ENCODE data around the gene POU4F1.
"Not testable (repeated sequence)": the region's sequence is repeated elsewhere in the genome, so short reads cannot be mapped to it uniquely, and the experiment has no call there.

Gene POU4F1

DNA sequence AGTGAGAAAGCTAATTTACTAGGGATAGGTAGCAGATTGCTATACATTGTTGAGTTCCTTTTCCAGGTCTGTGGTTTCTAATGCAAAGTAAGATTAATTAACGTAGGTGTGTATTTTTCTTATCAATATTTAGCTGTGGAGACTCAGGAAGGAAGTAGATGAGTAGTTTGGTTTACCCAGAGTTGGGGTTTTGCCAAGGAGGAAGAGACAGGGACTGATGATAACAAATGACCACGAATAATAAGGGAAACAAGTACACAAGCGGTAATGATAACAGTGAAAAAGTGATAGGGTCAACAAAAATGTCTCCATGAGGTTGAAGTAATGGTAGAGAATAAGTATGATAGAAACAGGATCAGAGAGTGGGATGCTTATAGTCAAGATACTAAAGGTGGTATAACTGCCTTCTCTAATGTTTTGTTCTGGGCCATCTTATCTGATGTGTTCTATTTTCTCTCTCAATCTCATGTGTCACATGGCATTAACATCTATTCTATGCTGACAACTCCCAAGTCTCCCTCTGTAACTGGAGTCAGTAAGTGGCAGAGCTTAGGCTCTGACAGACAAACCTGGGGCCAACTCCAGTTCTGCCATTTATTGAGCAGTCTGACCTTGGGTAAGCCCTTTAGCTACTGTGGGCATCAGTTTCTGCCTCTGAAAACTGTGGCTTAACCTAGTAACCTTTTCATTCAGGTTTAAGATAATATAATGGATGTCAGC lies 46.8 kb upstream of the POU4F1 start:
- no peaks in the 10 kb centered on the region for H3K27me3 ChIP-seq (ENCODE audit: control insufficient read depth, low read length)
- peaks cover 14% of the 10 kb centered on the region for H3K4me1 ChIP-seq (ENCODE audit: control insufficient read depth, low read length)
- no peak overlapping the region for H3K4me2 ChIP-seq (ENCODE audit: low read length)
- no peaks in the 10 kb centered on the region; the same call in 1 of the 2 replicates for H3F3A ChIP-seq (ENCODE audit: control insufficient read depth, insufficient read depth)
- peaks cover 100% of the 10 kb centered on the region for H3K79me2 ChIP-seq (ENCODE audit: control insufficient read depth, low read length)
- TF ChIP-seq, protein P1, sequence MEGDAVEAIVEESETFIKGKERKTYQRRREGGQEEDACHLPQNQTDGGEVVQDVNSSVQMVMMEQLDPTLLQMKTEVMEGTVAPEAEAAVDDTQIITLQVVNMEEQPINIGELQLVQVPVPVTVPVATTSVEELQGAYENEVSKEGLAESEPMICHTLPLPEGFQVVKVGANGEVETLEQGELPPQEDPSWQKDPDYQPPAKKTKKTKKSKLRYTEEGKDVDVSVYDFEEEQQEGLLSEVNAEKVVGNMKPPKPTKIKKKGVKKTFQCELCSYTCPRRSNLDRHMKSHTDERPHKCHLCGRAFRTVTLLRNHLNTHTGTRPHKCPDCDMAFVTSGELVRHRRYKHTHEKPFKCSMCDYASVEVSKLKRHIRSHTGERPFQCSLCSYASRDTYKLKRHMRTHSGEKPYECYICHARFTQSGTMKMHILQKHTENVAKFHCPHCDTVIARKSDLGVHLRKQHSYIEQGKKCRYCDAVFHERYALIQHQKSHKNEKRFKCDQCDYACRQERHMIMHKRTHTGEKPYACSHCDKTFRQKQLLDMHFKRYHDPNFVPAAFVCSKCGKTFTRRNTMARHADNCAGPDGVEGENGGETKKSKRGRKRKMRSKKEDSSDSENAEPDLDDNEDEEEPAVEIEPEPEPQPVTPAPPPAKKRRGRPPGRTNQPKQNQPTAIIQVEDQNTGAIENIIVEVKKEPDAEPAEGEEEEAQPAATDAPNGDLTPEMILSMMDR (IDR thresholded peaks at IDR 0.05; ENCODE audit: low read depth, low read length, poor library complexity, severe bottlenecking): no peak
- TF ChIP-seq EZH2phosphoT487 (IDR thresholded peaks at IDR 0.05; ENCODE audit: borderline replicate concordance, low read length): no peak
- no peak overlapping the region for H3K4me3 ChIP-seq (ENCODE audit: low read length)
- peaks cover 42% of the 10 kb centered on the region for H4K20me1 ChIP-seq (ENCODE audit: control insufficient read depth, insufficient read depth, low read depth, low read length)
- no peaks in the 10 kb centered on the region for H3K9me3 ChIP-seq (ENCODE audit: control insufficient read depth, insufficient read depth, low read length)
- H3K27ac ChIP-seq (ENCODE audit: low read depth, low read length): no peak overlapping the region
- peaks cover 28% of the 10 kb centered on the region for H3K36me3 ChIP-seq (ENCODE audit: control insufficient read depth, low read length)
- H3K9me2 ChIP-seq (replicated peaks; ENCODE audit: control insufficient read depth, low read length): no peaks in the 10 kb centered on the region

DNA sequence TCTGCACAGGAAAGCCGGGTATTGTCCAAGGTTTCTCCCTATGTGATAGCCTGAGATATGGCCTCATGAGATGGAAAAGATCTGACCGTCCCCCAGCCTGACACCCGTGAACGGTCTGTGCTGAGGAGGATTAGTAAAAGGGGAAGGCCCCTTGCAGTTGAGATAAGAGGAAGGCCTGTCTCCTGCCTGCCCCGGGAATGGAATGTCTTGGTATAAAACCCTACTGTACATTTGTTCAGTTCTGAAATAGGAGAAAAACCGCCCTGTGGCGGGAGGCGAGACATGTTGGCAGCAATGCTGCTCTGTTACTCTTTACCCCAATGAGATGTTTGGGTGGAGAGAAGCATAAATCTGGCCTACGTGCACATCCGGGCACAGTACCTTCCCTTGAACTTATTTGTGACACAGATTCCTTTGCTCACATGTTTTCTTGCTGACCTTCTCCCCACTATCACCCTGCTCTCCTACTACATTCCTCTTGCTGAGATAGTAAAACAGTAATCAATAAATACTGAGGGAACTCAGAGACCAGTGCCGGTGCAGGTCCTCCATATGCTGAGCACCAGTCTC lies 43.8 kb upstream of the POU4F1 start:
- not testable (repeated sequence) for H3K27me3 ChIP-seq (ENCODE audit: control insufficient read depth, low read length); H3K9me3 ChIP-seq (ENCODE audit: control insufficient read depth, insufficient read depth, low read length); H3F3A ChIP-seq (ENCODE audit: control insufficient read depth, insufficient read depth); H3K4me2 ChIP-seq (ENCODE audit: low read length); H3K4me3 ChIP-seq (ENCODE audit: low read length); H3K27ac ChIP-seq (ENCODE audit: low read depth, low read length); H3K9me2 ChIP-seq (replicated peaks; ENCODE audit: control insufficient read depth, low read length)
- Histone ChIP-seq H3K79me2 (ENCODE audit: control insufficient read depth, low read length) (peaks cover 96% of the 10 kb centered on the region), H3K4me1 (ENCODE audit: control insufficient read depth, low read length) (peaks cover 11% of the 10 kb centered on the region), H4K20me1 (ENCODE audit: control insufficient read depth, insufficient read depth, low read depth, low read length) (peaks cover 37% of the 10 kb centered on the region), H3K36me3 (ENCODE audit: control insufficient read depth, low read length) (peaks cover 40% of the 10 kb centered on the region)

DNA sequence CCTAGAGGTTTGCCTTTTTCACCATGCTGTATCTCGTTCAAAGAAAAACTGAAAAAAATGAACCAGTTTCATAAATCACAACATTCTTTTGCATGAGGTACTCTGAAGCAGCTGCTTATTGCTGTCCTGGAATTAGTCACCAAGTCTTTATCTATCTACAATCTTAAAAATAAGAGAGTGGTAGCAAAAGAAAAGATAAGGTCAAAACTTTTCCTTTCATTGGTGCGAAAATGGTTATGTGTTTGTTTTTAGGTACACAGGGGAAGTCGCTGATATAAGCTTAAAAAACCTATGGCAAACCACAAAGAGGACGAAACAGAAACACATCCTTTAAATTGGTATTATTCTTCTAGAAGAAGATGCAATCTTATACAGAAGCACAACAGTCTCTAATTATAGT lies 34.9 kb upstream of the POU4F1 start:
- no peaks in the 10 kb centered on the region for H3K9me3 ChIP-seq (ENCODE audit: control insufficient read depth, insufficient read depth, low read length)
- no peaks in the 10 kb centered on the region for H4K20me1 ChIP-seq (ENCODE audit: control insufficient read depth, insufficient read depth, low read depth, low read length)
- no peak overlapping the region for H3K4me2 ChIP-seq (ENCODE audit: low read length)
- peaks cover 13% of the 10 kb centered on the region for H3K4me1 ChIP-seq (ENCODE audit: control insufficient read depth, low read length)
- H3K27ac ChIP-seq (ENCODE audit: low read depth, low read length): no peak overlapping the region
- H3K36me3 ChIP-seq (ENCODE audit: control insufficient read depth, low read length): peaks cover 84% of the 10 kb centered on the region
- no peak for TF ChIP-seq EZH2phosphoT487 (IDR thresholded peaks at IDR 0.05; ENCODE audit: borderline replicate concordance, low read length)
- TF ChIP-seq, protein P1 (IDR thresholded peaks at IDR 0.05; ENCODE audit: low read depth, low read length, poor library complexity, severe bottlenecking): no peak
- peaks cover 14% of the 10 kb centered on the region for H3K79me2 ChIP-seq (ENCODE audit: control insufficient read depth, low read length)
- H3F3A ChIP-seq (ENCODE audit: control insufficient read depth, insufficient read depth): no peaks in the 10 kb centered on the region
- no peak overlapping the region for H3K4me3 ChIP-seq (ENCODE audit: low read length)
- H3K9me2 ChIP-seq (replicated peaks; ENCODE audit: control insufficient read depth, low read length): no peaks in the 10 kb centered on the region
- no peaks in the 10 kb centered on the region for H3K27me3 ChIP-seq (ENCODE audit: control insufficient read depth, low read length)

DNA sequence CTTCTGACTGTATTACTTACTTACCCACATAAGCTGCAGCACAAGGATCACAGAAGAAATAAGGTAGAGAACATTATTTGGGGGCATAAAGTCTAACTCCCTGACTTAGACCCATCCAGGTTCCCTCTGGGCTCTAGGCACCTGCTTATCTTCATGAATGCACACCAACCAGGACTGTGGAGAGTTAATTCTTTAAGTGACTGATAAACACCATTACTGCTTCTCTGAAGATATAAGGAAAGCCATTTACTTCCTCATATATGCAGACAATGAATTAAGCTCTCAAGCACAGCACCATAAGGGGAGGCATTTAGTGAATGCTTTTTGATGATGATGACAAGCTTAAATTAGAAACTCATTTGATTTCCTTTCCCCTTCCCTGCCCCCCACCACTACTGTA lies 33.1 kb upstream of the POU4F1 start:
- no peaks in the 10 kb centered on the region for H4K20me1 ChIP-seq (ENCODE audit: control insufficient read depth, insufficient read depth, low read depth, low read length)
- peaks cover 13% of the 10 kb centered on the region for H3K4me1 ChIP-seq (ENCODE audit: control insufficient read depth, low read length)

More for the DNA sequence above, 33.1 kb upstream of the POU4F1 start:
- H3K79me2 ChIP-seq (ENCODE audit: control insufficient read depth, low read length): peaks cover 3% of the 10 kb centered on the region
- no peaks in the 10 kb centered on the region for H3K9me2 ChIP-seq (replicated peaks; ENCODE audit: control insufficient read depth, low read length)
- no peaks in the 10 kb centered on the region for H3F3A ChIP-seq (ENCODE audit: control insufficient read depth, insufficient read depth)
- H3K4me3 ChIP-seq (ENCODE audit: low read length): no peak overlapping the region
- TF ChIP-seq EZH2phosphoT487 (IDR thresholded peaks at IDR 0.05; ENCODE audit: borderline replicate concordance, low read length): no peak
- TF ChIP-seq, protein P1 (IDR thresholded peaks at IDR 0.05; ENCODE audit: low read depth, low read length, poor library complexity, severe bottlenecking): no peak
- H3K4me2 ChIP-seq (ENCODE audit: low read length): no peak overlapping the region
- no peaks in the 10 kb centered on the region for H3K9me3 ChIP-seq (ENCODE audit: control insufficient read depth, insufficient read depth, low read length)
- H3K36me3 ChIP-seq (ENCODE audit: control insufficient read depth, low read length): peaks cover 86% of the 10 kb centered on the region
- no peaks in the 10 kb centered on the region for H3K27me3 ChIP-seq (ENCODE audit: control insufficient read depth, low read length)
- H3K27ac ChIP-seq (ENCODE audit: low read depth, low read length): no peak overlapping the region
